DMS 273 (cell line): ENCODE data around the gene RAET1G.
"Not testable (repeated sequence)": the region's sequence is repeated elsewhere in the genome, so short reads cannot be mapped to it uniquely, and the experiment has no call there.

Experiments used
- DNase-seq: peaks from one replicate; lab custom pipeline; 2025; ENCODE audit not compliant: unreplicated experiment; lab: John Stamatoyannopoulos, UW

RAET1G gene

GRCh38 chr6:149915970-149916865, 6.7 kb downstream of the RAET1G start:
- DNase-seq, result no peak

- no peak for DNase-seq
Observed at GRCh38 chr6:149913540-149914240, 9.2 kb downstream of the RAET1G start.

GRCh38 chr6:149913085-149913484, 9.8 kb downstream of the RAET1G start:
- DNase-seq, result no peak

GRCh38 chr6:149912680-149913079, 10.2 kb downstream of the RAET1G start:
- DNase-seq, result not testable (repeated sequence)

GRCh38 chr6:149910721-149911151, 12.2 kb downstream of the RAET1G start:
- DNase-seq, result no peak

- DNase-seq, result no peak
Observed at GRCh38 chr6:149909701-149910470, 13.0 kb downstream of the RAET1G start.

- DNase-seq, result not testable (repeated sequence)
Observed at GRCh38 chr6:149908480-149908879, 14.4 kb downstream of the RAET1G start.

GRCh38 chr6:149907317-149907716, 15.6 kb downstream of the RAET1G start:
- DNase-seq, result no peak

GRCh38 chr6:149906405-149906804, 16.5 kb downstream of the RAET1G start:
- no peak for DNase-seq

GRCh38 chr6:149905911-149906371, 17.0 kb downstream of the RAET1G start:
- DNase-seq, result peak; percentile 70

- DNase-seq, result no peak
Observed at GRCh38 chr6:149905371-149905910, 17.5 kb downstream of the RAET1G start.

GRCh38 chr6:149904661-149905370, 18.1 kb downstream of the RAET1G start:
- no peak for DNase-seq

GRCh38 chr6:149903938-149904611, 18.8 kb downstream of the RAET1G start:
- DNase-seq, result no peak

- DNase-seq, result no peak
Observed at GRCh38 chr6:149901444-149902140, 21.3 kb downstream of the RAET1G start.

GRCh38 chr6:149900620-149901443, 22.1 kb downstream of the RAET1G start:
- DNase-seq, result no peak

GRCh38 chr6:149899926-149900619, 22.8 kb downstream of the RAET1G start:
- DNase-seq, result no peak

GRCh38 chr6:149899486-149899885, 23.4 kb downstream of the RAET1G start:
- no peak for DNase-seq

- no peak for DNase-seq
Observed at GRCh38 chr6:149898966-149899365, 24.0 kb downstream of the RAET1G start.
